Right renal cortex interstitium (tissue), 3 donors: ENCODE measurements around the gene LRRC45. TPM values are rescaled to one million over a fixed set of nuclear protein-coding genes. Genes with fewer than 3 reads are reported as not detected.
A peak's percentile ranks its signal among the peaks of the same experiment; 100 is the strongest.

ENCODE experiments used
- DNase-seq, 3 donors: peaks; one replicate each; pipeline ENCODE4 v3.0.0-alpha.2; 2013; ENCODE audit warnings: low read depth in 3 of 3, low spot score in 2 of 3
- polyA plus RNA-seq, 3 donors: library from polyadenylated mRNA; unstranded; fragments of 120-200 nt; gene quantifications; one replicate each; pipeline ENCODE4 v1.2.1, GENCODE V29; 2013; ENCODE audit not compliant: insufficient read length in 3 of 3

The LRRC45 gene
- polyA plus RNA-seq, 3 donors, result 11.0 to 12.9 (median 11.9) TPM

- DNase-seq, result no peak
Observed at GRCh38 chr17:82018152-82018988, 4.7 kb upstream of the LRRC45 start.

DNA sequence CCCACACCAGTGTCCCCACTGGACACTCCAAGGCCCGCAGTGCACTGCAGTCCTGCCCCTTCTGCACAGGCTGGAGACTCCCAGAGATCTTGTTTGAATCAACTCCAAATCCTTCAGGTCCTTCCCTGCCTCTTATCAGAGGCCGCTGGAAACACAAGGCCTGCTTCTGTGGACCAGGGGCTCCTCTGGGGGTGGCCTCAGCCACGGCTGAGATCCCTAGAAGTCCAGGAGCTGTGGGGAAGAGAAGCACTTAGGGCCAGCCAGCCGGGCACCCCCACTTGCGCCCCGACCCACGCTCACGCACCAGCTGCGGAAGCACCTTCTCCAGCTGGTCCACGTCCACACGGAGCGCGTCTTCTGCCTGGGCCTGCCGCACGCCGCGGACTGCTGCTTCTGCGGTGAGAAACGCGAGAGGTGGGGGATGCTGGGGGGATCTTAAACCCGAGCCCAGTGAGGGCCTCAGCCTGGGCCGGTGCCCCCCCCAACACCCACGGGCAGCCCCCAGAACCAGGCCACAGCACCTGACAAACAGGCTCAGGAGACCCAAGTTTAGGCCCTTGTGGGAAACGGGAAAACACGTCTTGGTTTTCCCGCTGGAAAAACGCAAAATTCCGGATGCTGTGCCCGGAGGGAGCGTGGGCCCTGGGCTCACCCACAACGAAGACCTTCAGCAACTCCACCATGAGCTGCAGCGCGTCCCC is 4.0 kb upstream of the LRRC45 start:
- no peak for DNase-seq

DNA sequence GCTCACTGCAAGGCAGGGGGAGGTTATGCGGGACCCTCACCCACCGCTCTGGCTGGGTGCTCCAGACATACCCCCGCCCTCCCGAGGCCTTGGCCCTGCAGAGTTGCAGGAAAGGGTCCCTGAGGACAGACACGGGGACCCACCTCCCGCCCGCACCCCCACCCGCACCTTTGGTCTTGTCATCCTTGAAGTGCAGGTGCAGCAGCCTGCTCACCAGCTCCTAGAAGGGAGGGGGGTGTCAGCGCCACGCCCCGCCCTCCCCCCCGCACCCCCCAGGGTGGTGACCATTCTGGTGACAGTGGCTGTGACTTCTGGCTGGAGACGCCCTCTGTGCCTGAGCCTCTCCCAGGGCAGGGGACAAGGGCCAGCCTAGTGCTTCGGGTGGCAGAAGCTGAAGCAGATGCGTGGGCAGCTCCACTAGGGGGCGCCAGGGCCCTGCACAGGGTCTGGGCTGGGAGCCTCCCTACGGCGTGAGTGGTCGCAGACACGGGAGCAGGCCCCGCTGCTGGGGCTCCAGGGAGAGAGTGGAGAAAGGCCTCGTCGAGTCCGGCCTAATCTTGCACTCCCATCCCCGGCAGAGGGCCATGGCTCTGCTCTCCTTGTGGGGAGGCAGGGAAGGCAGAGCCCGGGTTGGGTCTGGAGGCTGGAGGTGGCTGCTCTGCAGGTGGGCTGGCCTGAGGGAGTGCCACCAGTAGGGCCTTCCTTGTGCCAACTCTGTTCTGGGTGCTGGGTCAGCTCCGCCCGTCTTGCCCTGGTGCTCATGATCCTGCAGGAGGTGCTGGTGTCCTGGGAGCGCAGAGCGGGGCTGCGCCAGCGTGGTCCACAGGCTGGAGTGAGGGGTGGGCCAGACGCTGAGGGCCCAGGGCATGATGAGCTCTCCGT is 3.2 kb upstream of the LRRC45 start:
- no peak for DNase-seq

- no peak for DNase-seq
Observed at GRCh38 chr17:82020572-82021106, 2.5 kb upstream of the LRRC45 start.

DNA sequence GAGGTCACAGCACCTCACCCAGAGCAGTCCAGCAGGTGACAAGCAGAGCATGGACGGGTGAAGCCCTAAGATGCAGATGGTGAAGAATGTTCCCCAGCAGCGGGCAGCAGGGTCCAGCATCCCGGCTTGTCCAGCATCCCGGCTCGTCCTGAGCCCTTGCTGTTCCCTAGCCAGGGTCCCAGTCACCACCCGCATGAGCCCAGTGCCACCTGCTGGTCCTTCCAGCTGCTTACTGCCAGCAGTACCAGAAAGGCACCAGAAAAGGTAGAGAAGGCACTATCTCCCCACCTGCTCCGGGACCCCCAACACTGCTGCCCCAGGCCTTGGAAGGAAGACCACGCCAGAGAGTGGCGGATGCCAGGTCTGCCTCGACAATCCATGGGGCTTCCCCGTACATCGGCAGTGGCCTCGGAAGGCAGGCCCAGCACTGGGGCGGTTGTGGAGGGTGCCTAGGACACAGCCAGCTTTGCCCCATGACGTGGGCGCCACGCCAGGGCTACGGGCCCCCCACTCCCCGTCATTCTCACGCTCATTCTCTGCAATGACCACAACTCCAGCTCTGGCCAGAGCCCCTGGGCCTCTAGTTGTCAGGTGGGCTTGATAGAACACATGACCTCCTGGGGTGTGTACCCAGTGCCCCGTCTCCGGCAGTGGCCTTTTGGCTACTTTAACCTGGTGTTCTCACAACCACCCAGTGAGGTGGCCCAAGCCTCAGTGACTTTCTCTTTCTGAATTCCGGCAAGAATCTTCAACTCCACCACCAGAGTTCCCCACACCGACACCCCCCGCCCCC is 1.8 kb upstream of the LRRC45 start:
- no peak for DNase-seq

DNA sequence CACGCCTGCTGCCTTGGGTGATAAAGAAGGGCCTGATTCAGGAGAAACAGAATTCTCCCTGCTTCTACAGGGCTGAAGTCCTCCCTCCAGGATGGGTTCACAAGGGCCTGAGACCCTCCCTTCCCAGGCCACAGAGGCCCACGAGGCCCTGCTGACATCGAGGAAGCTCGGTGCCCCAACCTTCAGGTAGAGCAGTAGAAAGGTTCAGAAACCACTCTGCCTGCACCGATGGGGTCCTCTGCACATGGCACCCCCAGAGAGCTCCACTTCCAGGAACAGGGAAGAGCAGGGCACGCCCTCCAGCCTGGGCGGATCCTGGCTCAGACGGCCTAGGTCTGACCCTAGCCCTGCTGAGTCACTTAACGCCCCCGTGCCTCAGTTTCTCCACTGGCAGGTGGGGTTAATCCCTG is 1.2 kb upstream of the LRRC45 start:
- no peak for DNase-seq

DNA sequence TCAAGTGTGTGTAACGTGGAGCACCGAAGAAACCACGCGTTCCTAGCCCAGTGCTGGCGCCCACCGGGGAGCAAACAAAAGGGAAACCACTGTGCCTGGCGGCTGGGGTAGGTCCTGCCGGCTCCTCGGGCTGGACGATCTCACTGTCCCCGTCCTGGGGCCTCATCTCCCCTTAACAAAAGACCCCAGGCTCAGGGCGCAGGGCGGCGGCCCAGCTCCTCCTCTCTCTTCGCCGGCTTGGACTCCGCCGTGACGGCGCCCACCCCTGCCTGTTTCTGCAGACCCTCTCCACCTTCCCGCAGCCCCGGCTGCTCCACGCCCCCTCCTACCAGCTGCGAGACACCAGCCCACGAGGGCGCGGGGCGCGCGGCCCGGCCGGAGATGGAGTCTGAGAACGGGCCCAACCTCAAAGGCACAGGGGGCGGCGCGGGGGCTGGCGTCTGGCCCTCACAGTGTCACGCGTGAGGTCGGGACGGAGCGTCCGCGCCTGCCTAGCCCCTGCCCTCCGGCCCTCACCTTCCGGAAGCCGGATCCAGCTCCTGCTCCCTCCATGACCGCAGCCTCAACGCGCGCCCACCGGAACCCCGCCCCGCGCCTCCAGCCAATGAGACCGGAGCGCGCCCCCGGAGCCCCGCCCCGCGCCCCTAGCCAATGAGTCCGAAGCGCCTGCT is 660 bp upstream of the LRRC45 start, which contains the start of gene CENPX:
Gene CENPX, minus strand, starts transcription at position 569 of the 671 bp plus-strand sequence. Its CDS starts 17 bp downstream, at position 552.
- DNase-seq, result no peak

GRCh38 chr17:82023447-82024241 is 539 bp downstream of the LRRC45 start:
- no peak for DNase-seq

DNA sequence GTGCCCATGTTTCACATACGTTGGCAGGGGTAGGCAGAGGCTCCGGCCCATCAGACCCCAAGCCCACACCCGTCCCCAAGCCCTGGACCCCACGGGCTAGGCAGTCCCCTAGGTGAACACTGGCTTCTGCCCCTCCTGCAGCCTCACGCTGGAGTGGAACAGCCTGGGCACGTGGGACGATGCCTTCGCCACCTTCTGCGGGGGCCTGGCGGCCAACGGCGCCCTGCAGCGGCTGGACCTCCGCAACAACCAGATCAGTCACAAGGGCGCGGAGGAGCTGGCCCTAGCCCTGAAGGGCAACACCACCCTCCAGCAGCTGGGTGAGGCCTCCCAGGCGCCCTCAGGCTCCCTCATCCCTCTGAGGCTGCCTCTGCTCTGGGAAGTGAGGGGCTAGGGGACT is 1.8 kb downstream of the LRRC45 start:
- no peak for DNase-seq

DNA sequence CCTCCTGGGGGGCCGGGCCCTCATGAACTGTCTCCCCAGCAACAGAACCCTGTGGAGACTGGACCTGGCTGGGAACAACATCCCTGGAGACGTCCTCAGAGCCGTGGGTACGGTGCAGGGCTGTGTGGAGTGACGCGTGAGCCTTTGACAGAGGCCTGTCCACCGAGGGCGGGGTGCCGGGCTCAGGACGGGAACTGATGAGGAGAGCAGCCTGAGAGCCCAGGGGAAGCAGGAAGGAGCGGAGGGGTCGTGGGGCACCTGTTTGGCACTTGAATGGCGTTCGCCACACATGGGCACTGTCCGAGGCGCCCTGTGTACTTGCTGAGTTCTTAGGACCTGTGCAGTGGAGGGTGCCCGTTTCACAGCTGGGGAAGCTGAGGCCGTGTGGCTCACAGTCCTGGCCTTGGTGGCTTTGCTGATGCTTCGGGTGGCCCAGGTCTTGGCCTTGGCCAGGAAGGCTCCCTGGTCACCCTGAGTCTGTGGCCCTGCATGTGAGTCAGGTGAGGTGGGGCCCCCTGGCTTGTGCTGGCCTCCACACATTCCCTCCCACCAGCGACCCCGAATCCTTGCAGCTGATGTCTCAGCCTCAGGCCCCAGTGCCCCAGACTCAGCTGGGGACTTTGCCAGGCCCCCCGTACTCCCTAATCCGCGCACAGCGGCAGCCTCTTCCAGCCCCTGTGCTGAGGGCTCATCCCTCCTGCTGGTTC is 2.4 kb downstream of the LRRC45 start:
- no peak for DNase-seq

- DNase-seq, result no peak
Observed at GRCh38 chr17:82028246-82028645, 5.1 kb downstream of the LRRC45 start.

DNA sequence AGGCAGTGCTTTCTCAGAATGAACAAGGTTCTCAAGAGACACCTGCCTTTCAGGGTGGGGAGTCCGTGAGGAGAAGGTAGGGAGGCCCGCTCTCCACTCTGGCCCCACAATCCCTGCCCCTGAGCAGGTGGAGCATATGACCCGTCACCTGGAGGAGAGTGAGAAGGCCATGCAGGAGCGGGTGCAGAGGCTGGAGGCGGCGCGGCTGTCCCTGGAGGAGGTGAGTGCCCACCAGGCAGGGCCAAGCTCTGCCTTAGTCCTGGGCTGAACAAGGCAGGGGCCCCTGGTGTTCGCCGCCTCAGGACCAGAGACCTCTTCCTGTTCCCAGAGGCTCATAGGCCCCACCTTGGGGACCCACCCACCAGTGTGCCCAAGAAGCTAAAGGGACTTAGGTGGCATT is 5.9 kb downstream of the LRRC45 start:
- DNase-seq, result no peak

GRCh38 chr17:82029391-82029790 is 6.3 kb downstream of the LRRC45 start:
- no peak for DNase-seq

- no peak for DNase-seq
Observed at GRCh38 chr17:82029990-82030469, 6.9 kb downstream of the LRRC45 start.

DNA sequence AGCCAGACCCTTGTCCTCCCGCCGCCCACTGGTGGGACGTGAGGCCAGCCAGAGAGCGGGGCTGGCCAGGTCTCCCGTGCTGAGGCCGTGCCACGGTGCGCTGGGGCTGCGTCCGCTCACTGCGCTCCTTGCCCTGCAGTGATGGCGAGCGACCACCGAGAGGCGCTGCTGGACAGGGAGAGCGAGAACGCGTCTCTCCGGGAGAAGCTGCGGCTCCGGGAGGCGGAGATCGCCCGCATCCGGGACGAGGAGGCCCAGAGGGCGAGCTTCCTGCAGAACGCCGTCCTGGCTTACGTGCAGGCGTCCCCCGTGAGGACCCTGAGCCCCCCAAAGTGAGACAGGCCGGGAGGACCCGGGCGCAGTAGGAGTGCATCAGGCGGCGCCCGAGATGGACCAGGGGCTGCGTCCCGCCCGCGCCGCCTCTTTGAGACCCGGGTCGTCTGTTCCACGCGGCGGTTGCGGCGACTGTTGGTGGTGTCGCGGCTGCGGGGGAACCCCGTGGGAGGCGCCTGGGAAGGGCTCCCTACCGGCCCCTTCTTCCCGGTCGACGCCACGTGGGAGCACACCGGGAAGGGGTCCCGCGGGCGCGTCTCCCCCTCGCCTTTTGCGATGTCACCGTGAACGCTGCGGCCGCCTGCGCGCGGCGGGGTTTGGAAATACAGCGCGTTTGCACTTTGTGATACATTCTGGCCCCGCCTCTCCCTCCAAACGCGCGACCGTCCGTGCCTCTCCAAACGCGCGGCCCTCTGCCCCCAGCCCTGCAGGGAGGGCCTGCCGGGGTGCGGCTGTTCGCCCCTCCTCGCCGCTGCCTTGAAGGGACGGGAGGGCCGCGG is 7.6 kb downstream of the LRRC45 start:
- DNase-seq, result peak in 1 of 3 donors; percentile 62

- no peak for DNase-seq
Observed at GRCh38 chr17:82031303-82031884, 8.3 kb downstream of the LRRC45 start, which contains the start of gene RAC3. TSS of gene RAC3 (plus strand) at chr17:82031678. CDS start at chr17:82031762, 84 bp downstream.
